SK-N-SH (cell line): Measurements from ENCODE around the gene CPVL.

Experiments
- CHD2 ChIP-seq: fragments of 150-350 bp; IDR thresholded peaks from 2 replicates; pipeline ENCODE4 v1.6.1; 2018; ENCODE audit warnings: low read length; ENCODE audit not compliant: partially characterized antibody
- EP300 ChIP-seq, 2 experiments: IDR thresholded peaks; 2 replicates each; pipeline versions ENCODE4 v1.4.0 to v1.6.1; 2012; ENCODE audit warnings: borderline replicate concordance in 1 of 2, low read depth in 1 of 2, low read length in 1 of 2
- FOSL2 ChIP-seq: IDR thresholded peaks from 2 replicates; pipeline ENCODE4 v1.4.0; 2012; ENCODE audit warnings: low read depth, mild to moderate bottlenecking, moderate library complexity, borderline replicate concordance
- FOXM1 ChIP-seq: IDR thresholded peaks from 2 replicates; pipeline ENCODE4 v1.4.0; 2012; ENCODE audit warnings: low read depth, mild to moderate bottlenecking
- GATA2 ChIP-seq: sonication (generic); formaldehyde crosslinking; IDR thresholded peaks from 2 replicates; pipeline ENCODE4 v1.5.0; 2020; ENCODE audit warnings: mild to moderate bottlenecking, missing genetic modification reagents
- MAX ChIP-seq: IDR thresholded peaks from 2 replicates; pipeline ENCODE4 v1.4.0; 2012; ENCODE audit warnings: low read depth
- POLR2AphosphoS5 ChIP-seq: IDR thresholded peaks from 2 replicates; pipeline ENCODE4 v1.6.1; 2012; ENCODE audit warnings: low read depth, low read length
- RAD21 ChIP-seq: IDR thresholded peaks from 2 replicates; pipeline ENCODE4 v1.6.1; 2012; ENCODE audit warnings: mild to moderate bottlenecking, low read length
- RFX5 ChIP-seq: IDR thresholded peaks from 2 replicates; pipeline ENCODE4 v1.6.1; 2012; ENCODE audit warnings: mild to moderate bottlenecking, improper control_type of control experiment, low read length
- RXRA ChIP-seq: IDR thresholded peaks from 2 replicates; pipeline ENCODE4 v1.4.0; 2012; ENCODE audit warnings: low read depth, mild to moderate bottlenecking, borderline replicate concordance
- TAF1 ChIP-seq: IDR thresholded peaks from 2 replicates; pipeline ENCODE4 v1.6.1; 2012; ENCODE audit warnings: low read depth, mild to moderate bottlenecking, low read length, moderate library complexity, borderline replicate concordance
- TCF12 ChIP-seq: IDR thresholded peaks from 2 replicates; pipeline ENCODE4 v1.4.0; 2012
- TF ChIP-seq, protein P1 (sequence below): fragments of 200-600 bp; sonication (generic); IDR thresholded peaks from 2 replicates; pipeline ENCODE4 v1.6.1; 2017; ENCODE audit warnings: antibody characterized with exemption, mild to moderate bottlenecking, moderate library complexity
- TF ChIP-seq, protein P2 (sequence below): IDR thresholded peaks from 2 replicates; pipeline ENCODE4 v1.4.0; 2012; ENCODE audit warnings: low read depth, borderline replicate concordance

DNA sequence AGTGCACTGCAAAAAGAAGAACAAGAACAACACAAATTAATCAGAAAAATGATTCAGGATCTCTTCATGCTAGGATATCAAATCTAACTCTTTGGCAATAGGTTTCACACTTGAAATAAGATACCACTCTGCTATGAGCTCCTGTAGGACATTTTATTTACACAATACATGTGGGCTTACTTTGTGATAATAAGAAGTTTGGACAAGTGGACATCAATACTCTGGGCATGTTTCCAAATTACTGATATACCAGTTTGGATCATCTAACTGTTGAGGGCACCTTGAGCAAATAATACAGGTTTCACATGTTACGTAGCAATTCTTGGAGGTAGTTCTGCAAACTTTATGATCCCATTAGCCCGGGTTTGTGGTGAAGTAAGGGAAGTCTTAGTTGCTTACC is 59.8 kb downstream of the CPVL start:
- no peak for TF ChIP-seq GATA2 (CRISPR knock-in tag)
- no peak for TF ChIP-seq RAD21
- TF ChIP-seq, protein P1, sequence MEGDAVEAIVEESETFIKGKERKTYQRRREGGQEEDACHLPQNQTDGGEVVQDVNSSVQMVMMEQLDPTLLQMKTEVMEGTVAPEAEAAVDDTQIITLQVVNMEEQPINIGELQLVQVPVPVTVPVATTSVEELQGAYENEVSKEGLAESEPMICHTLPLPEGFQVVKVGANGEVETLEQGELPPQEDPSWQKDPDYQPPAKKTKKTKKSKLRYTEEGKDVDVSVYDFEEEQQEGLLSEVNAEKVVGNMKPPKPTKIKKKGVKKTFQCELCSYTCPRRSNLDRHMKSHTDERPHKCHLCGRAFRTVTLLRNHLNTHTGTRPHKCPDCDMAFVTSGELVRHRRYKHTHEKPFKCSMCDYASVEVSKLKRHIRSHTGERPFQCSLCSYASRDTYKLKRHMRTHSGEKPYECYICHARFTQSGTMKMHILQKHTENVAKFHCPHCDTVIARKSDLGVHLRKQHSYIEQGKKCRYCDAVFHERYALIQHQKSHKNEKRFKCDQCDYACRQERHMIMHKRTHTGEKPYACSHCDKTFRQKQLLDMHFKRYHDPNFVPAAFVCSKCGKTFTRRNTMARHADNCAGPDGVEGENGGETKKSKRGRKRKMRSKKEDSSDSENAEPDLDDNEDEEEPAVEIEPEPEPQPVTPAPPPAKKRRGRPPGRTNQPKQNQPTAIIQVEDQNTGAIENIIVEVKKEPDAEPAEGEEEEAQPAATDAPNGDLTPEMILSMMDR = no peak
- no peak for TF ChIP-seq RXRA
- TF ChIP-seq MAX = no peak
- TF ChIP-seq, protein P2, sequence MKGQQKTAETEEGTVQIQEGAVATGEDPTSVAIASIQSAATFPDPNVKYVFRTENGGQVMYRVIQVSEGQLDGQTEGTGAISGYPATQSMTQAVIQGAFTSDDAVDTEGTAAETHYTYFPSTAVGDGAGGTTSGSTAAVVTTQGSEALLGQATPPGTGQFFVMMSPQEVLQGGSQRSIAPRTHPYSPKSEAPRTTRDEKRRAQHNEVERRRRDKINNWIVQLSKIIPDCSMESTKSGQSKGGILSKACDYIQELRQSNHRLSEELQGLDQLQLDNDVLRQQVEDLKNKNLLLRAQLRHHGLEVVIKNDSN = no peak
- no peak for TF ChIP-seq CHD2
- no peak for TF ChIP-seq RFX5
- TF ChIP-seq TAF1 = no peak
- no peak for TF ChIP-seq POLR2AphosphoS5
- TF ChIP-seq EP300 (IDR thresholded peaks at IDR 0.05; ENCODE audit: borderline replicate concordance in 1 of 2, low read depth in 1 of 2, low read length in 1 of 2) = no peak
- no peak for TF ChIP-seq TCF12
- TF ChIP-seq FOXM1 = no peak
- no peak for TF ChIP-seq FOSL2
